ENCODE results near the gene PFKFB3.
"Not testable (repeated sequence)": the region's sequence is repeated elsewhere in the genome, so short reads cannot be mapped to it uniquely, and the experiment has no call there.

The PFKFB3 gene

GRCh38 chr10:6178581-6178980 is 24.2 kb upstream of the PFKFB3 start:
- no peak for DNase-seq (ENCODE audit: low spot score)

GRCh38 chr10:6179078-6179477 is 23.7 kb upstream of the PFKFB3 start:
- DNase-seq (ENCODE audit: low spot score): no peak

- no peak for DNase-seq (ENCODE audit: low spot score)
Observed at GRCh38 chr10:6180480-6181110, 22.1 kb upstream of the PFKFB3 start.

GRCh38 chr10:6181249-6181648 is 21.5 kb upstream of the PFKFB3 start:
- no peak for DNase-seq (ENCODE audit: low spot score)

GRCh38 chr10:6182454-6183098 is 20.2 kb upstream of the PFKFB3 start:
- no peak for DNase-seq (ENCODE audit: low spot score)

GRCh38 chr10:6185039-6185716 is 17.6 kb upstream of the PFKFB3 start:
- no peak for DNase-seq (ENCODE audit: low spot score)

- DNase-seq (ENCODE audit: low spot score): no peak
Observed at GRCh38 chr10:6186894-6187256, 15.9 kb upstream of the PFKFB3 start.

GRCh38 chr10:6187278-6187677 is 15.5 kb upstream of the PFKFB3 start:
- DNase-seq (ENCODE audit: low spot score): peak; percentile 50

GRCh38 chr10:6190033-6190432 is 12.7 kb upstream of the PFKFB3 start:
- DNase-seq (ENCODE audit: low spot score): not testable (repeated sequence)

- DNase-seq (ENCODE audit: low spot score): no peak
Observed at GRCh38 chr10:6191147-6191546, 11.6 kb upstream of the PFKFB3 start.

GRCh38 chr10:6191569-6191968 is 11.2 kb upstream of the PFKFB3 start:
- no peak for DNase-seq (ENCODE audit: low spot score)

- DNase-seq (ENCODE audit: low spot score): not testable (repeated sequence)
Observed at GRCh38 chr10:6193342-6193741, 9.4 kb upstream of the PFKFB3 start.

GRCh38 chr10:6194311-6194710 is 8.4 kb upstream of the PFKFB3 start:
- no peak for DNase-seq (ENCODE audit: low spot score)

GRCh38 chr10:6195376-6195775 is 7.4 kb upstream of the PFKFB3 start:
- DNase-seq (ENCODE audit: low spot score): no peak

GRCh38 chr10:6195846-6196245 is 6.9 kb upstream of the PFKFB3 start:
- DNase-seq (ENCODE audit: low spot score): no peak

GRCh38 chr10:6196524-6196923 is 6.2 kb upstream of the PFKFB3 start:
- DNase-seq (ENCODE audit: low spot score): not testable (repeated sequence)

- DNase-seq (ENCODE audit: low spot score): no peak
Observed at GRCh38 chr10:6197321-6197720, 5.4 kb upstream of the PFKFB3 start.

- no peak for DNase-seq (ENCODE audit: low spot score)
Observed at GRCh38 chr10:6198171-6198570, 4.6 kb upstream of the PFKFB3 start.

GRCh38 chr10:6199131-6199733 is 3.5 kb upstream of the PFKFB3 start:
- DNase-seq (ENCODE audit: low spot score): no peak

GRCh38 chr10:6200440-6200733 is 2.3 kb upstream of the PFKFB3 start:
- no peak for DNase-seq (ENCODE audit: low spot score)

- DNase-seq (ENCODE audit: low spot score): no peak
Observed at GRCh38 chr10:6200734-6201515, 1.8 kb upstream of the PFKFB3 start.

- peak; percentile 87 for DNase-seq (ENCODE audit: low spot score)
Observed at GRCh38 chr10:6201516-6201975, 1.2 kb upstream of the PFKFB3 start.

All from activated CD4-positive, alpha-beta T cell treated with anti-CD3 and anti-CD28 coated beads, Interleukin-2, Interleukin-4, amounts not matched to agents 100 ng/mL and 50 ng/mL, durations not matched to agents 16 hours and 8 hours (primary cell).